Thoracic aorta (tissue), 2 donors: ENCODE results near the gene GAST. TPM values are rescaled to one million over a fixed set of nuclear protein-coding genes. Genes with fewer than 3 reads are reported as not detected.
"Not testable (repeated sequence)": the region's sequence is repeated elsewhere in the genome, so short reads cannot be mapped to it uniquely, and the experiment has no call there.

Source experiments
- ATAC-seq: fragments of 150-250 bp; one replicate; pipeline ENCODE4 v1.8.0; 2017; ENCODE audit warnings: low read depth; ENCODE audit not compliant: insufficient number of reproducible peaks, low FRiP score
- DNase-seq: peaks from one replicate; pipeline ENCODE4 v3.0.0-alpha.2; 2020; ENCODE audit warnings: low spot score
- H3K27ac ChIP-seq, 2 donors: fragments of 200-600 bp; sonication (generic); 1 replicate in 1 of 2; 2 replicates in 1 of 2; pipeline ENCODE4 v1.5.1; 2016; ENCODE audit warnings: mild to moderate bottlenecking in 2 of 2, moderate library complexity in 2 of 2
- H3K27me3 ChIP-seq: fragments of 200-600 bp; sonication (generic); replicated peaks from 2 replicates; pipeline ENCODE4 v1.6.0; 2016; ENCODE audit warnings: mild to moderate bottlenecking; ENCODE audit not compliant: insufficient read depth
- H3K36me3 ChIP-seq: fragments of 200-600 bp; sonication (generic); one replicate; pipeline ENCODE4 v1.5.1; 2016
- H3K4me1 ChIP-seq, 2 donors: fragments of 200-600 bp; sonication (generic); 1 replicate in 1 of 2; 2 replicates in 1 of 2; pipeline versions ENCODE4 v1.5.1 to v1.6.0; 2016; ENCODE audit warnings: low read depth in 2 of 2, mild to moderate bottlenecking in 1 of 2; ENCODE audit not compliant: control insufficient read depth in 1 of 2
- H3K4me3 ChIP-seq: fragments of 200-600 bp; sonication (generic); 2 replicates; pipeline ENCODE4 v1.5.1; 2016; ENCODE audit warnings: mild to moderate bottlenecking
- H3K9me3 ChIP-seq: fragments of 200-600 bp; sonication (generic); 2 replicates; pipeline ENCODE4 v1.5.1; 2016
- CTCF ChIP-seq: fragments of 200-600 bp; sonication (generic); IDR thresholded peaks from one replicate; pipeline ENCODE4 v1.5.1; 2019; ENCODE audit warnings: antibody characterized with exemption
- total RNA-seq, 2 donors: library from RNA; depleted of rRNA; stranded (reverse); fragments of >200 nt; gene quantifications; one replicate each; pipeline versions ENCODE4 v1.1.0 to v1.2.3, GENCODE V29; 2016

Gene GAST
- total RNA-seq, 2 donors from 2014 or later = not detected

GRCh38 chr17:41697122-41697962, 14.8 kb upstream of the GAST start:
- no peak for TF ChIP-seq CTCF
- no peak overlapping the region for H3K27ac ChIP-seq
- no peak for ATAC-seq
- no peak overlapping the region for H3K4me3 ChIP-seq
- H3K27me3 ChIP-seq = no peaks in the 10 kb centered on the region
- H3K4me1 ChIP-seq = no peaks in the 10 kb centered on the region
- no peaks in the 10 kb centered on the region for H3K9me3 ChIP-seq
- peaks cover 30% of the 10 kb centered on the region for H3K36me3 ChIP-seq
- DNase-seq = no peak

DNA sequence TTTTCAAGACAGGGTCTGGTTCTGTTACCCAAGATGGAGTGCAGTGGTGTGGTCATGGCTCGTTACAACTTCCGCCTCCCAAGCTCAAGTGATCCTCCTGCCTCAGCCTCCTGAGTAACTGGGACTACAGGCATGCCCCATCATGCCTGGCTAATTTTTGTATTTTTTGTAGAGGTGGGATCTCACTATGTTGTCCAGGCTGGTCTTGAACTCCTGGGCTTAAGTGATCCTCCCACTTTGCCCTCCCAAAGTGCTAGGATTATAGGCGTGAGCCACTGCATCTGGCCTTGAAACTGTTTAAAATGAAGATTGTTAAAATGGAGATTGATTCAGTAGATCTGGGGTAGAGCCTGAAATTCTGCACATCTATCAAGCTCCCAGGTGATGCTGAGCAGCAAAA, 11.3 kb upstream of the GAST start:
- H3K4me1 ChIP-seq, H3K36me3 ChIP-seq, H3K4me3 ChIP-seq, H3K9me3 ChIP-seq, H3K27me3 ChIP-seq, ATAC-seq, DNase-seq, H3K27ac ChIP-seq: not testable (repeated sequence)

- DNase-seq = no peak
- Histone ChIP-seq H3K4me1 (no peaks in the 10 kb centered on the region), H3K27ac (no peak overlapping the region), H3K27me3 (no peaks in the 10 kb centered on the region), H3K36me3 (no peaks in the 10 kb centered on the region), H3K4me3 (no peak overlapping the region), H3K9me3 (no peaks in the 10 kb centered on the region)
- no peak for TF ChIP-seq CTCF
- no peak for ATAC-seq
Observed at GRCh38 chr17:41702712-41703111, 9.4 kb upstream of the GAST start.

DNA sequence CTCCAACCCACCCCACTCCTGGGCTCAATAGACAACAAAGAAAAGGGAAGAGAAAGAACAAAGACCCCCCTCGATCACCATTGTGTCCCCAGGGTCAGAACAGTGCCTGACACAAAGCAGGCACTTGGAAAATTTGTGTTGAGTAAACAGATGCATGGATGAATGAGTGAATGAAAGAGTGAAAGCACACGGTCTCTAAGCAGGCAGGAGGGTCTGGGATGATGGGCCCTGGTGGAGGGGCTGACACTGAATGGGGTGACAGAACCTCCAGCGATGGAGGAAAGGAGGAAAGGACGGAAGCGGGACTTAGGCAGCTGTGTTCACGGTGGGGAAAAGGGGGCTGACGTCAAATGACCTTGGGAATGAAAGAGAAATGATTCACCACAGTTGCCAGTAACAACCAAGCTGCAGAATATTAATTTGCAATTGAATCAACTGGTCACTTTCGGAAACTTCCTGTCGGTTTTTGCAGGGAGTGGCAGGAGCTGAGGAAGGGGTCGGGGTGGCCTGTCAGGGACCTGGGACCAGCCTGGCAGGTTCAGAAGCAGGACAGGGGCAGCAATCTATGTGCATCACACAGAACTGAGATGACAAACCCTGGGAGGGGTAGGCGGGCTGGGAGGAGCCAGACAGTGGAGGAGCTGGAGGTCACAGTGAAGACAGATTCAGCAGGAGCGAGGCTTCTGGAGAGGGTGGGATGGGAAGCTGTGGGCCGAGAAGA, 6.7 kb upstream of the GAST start:
- no peak overlapping the region for H3K27ac ChIP-seq
- DNase-seq (no peak), ATAC-seq (no peak)
- H3K4me3 ChIP-seq = no peak overlapping the region
- no peaks in the 10 kb centered on the region for H3K4me1 ChIP-seq
- H3K9me3 ChIP-seq = no peaks in the 10 kb centered on the region
- H3K36me3 ChIP-seq = no peaks in the 10 kb centered on the region
- TF ChIP-seq CTCF = no peak
- no peaks in the 10 kb centered on the region for H3K27me3 ChIP-seq

- no peaks in the 10 kb centered on the region for H3K27me3 ChIP-seq
- no peak overlapping the region for H3K27ac ChIP-seq
- no peaks in the 10 kb centered on the region for H3K36me3 ChIP-seq
- H3K9me3 ChIP-seq = no peaks in the 10 kb centered on the region
- no peak for TF ChIP-seq CTCF
- H3K4me3 ChIP-seq = no peak overlapping the region
- DNase-seq = no peak
- no peaks in the 10 kb centered on the region for H3K4me1 ChIP-seq
- no peak for ATAC-seq
Observed at GRCh38 chr17:41707803-41708669, 4.1 kb upstream of the GAST start.
